CD4-positive, alpha-beta T cell treated with Interleukin-17A for 4 hours (primary cell): ENCODE measurements around the gene PHLPP1.

Source experiments
- DNase-seq: peaks from one replicate; pipeline ENCODE4 v3.0.0-alpha.2; 2020; ENCODE audit warnings: mixed read lengths

Gene PHLPP1

DNA sequence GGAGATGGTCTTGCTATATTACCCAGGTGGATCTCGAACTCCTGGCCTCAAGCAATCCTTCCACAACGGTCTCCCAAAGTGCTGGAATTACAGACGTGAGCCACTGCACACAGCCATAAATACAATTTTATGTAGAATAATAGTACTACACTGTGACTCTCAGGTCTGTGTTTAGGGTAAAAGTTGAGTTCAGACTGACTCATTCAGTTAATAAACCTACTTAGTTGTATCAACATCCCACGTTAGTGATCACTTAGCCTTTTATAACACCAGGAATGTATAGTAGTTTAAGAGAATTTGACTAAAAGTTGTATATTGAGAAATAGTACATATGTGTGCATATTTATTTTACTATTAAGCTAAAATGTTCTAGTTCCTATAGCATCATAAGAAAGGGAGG, 237.5 kb downstream of the PHLPP1 start:
- DNase-seq, result no peak

DNA sequence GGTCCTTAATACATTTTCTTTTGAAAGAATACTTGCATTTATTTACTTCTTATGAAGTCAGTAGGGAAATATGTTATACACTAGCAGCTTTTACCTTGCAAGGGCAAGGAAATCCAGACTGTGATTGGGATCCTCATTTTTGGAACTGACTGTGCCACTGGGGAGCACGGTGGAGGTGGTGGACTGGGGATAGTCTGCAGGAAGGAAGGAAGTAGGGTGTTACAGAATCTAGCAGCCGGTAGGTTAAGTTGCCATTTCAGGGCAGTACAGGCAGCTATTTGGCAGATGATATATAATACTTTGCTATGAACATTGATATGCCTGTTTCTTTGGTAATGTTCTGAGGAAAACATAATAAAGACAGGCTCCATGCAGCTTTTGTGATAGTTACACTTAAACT, 238.3 kb downstream of the PHLPP1 start:
- no peak for DNase-seq

DNA sequence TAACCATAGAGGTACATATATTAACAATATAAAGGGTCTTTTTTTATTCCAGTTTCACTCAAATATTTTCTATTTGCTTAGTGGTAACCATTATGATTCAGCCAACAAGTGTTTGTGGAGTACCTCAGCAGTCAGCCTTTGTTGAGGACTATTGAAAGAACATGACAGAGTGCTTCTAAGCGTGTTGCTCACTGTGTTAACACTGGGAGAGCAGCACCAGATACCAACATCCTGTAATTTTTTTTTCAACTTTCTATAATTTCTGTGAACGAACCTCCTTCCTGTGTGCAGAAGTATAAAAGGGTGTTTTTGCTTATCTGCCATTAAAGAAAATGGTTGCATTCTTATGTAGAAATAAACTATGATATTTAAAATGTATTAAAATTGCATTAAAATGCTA, 239.0 kb downstream of the PHLPP1 start:
- DNase-seq, result no peak

DNA sequence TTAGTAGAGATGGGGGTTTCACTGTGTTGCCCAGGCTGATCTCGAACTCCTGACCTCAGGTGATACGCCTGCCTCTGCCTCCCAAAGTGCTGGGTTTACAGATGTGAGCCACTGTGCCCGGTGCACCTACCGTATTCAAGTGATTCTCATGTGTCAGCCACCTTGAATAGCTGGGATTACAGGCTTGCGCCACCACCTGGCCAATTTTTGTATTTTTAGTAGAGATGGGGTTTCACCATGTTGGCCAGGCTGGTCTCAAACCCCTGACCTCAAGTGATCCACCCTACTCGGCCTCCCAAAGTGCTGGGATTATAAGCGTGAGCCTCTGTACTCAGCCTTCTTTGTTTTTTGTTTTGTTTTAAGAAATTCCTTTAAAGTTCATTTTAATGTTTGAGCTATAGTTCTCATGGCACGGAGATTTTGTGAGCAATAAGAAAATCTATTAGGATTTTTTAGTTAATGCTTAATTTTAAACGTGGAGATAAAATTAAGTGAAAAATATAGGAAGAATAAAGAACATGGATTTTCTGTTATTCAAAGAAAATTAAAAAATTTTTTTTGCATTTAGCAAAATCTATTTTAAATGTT, 242.6 kb downstream of the PHLPP1 start:
- peak; percentile 28 for DNase-seq

DNA sequence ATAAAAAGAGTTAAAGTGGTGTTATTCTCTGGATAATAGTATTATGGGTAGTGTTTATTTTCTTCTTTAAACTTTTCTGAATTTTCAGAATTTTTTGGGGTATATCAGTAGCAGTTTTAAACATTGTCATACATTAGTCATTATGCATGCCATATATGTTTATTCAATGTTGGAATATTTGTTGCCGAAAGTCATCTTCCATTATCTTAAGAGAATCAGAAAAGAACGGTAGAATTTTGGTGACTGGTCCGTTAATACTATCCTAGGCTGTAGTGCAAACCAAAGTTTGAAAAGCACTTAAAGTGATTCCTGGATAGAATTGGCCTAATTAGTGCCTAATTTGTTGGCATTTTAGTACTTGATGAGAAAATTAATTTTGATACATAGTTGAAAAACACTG, 244.1 kb downstream of the PHLPP1 start:
- no peak for DNase-seq

DNA sequence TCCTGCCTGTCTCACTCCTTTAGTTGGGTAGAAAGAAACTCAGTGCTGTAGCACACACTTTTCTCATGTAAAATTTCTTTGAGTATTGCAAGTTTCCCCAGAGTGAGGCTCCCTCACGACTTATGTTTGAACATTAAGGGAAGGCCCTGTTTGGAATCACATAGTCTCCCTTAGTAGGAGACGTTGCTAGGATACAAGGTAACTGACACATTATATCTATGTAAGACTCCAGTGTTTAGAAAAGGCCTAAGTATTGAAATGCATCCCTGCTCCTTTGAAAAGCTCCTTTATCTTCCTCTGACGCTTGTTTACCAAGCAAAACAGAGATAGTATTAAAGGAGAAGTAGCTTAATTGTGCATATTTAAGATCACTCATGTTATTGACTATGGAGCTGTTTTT, 248.2 kb downstream of the PHLPP1 start:
- no peak for DNase-seq

DNA sequence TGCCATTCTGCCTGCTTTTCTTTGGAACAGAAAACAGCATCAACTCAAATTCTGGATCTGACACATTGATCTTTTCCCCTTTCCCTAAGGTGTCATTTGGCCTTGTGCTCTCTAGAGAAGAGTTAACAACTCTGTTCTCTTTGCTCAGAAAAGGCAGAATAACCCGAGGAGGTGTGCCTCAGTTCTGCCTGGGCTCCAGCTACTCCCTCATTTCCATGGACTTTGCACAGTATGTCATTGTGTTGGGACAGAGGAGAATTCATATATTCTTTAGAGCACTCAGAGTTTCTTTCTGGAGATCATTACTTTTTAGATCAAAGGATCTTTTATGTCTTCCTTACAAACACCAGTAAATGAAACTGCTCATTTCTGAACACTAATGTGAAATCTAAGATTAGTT, 249.1 kb downstream of the PHLPP1 start:
- no peak for DNase-seq

DNA sequence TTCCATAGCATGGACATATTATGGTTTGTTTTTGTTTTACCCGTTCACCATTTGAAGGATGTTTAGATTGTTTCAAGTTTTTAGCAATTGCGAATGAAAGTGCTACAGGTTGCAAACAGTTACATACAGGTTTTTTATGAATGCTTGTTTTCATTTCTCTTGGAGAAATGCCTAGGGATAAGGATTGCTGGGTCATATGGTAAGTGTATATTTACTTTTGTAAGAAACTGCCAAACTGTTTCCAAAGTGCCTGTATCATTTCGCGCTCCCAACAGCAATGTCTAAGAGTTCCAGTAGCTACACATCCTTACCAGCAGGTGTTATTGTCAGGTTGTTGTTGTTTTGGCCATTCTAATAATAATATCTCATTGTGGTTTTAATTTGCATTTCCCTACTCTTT, 251.7 kb downstream of the PHLPP1 start:
- no peak for DNase-seq

DNA sequence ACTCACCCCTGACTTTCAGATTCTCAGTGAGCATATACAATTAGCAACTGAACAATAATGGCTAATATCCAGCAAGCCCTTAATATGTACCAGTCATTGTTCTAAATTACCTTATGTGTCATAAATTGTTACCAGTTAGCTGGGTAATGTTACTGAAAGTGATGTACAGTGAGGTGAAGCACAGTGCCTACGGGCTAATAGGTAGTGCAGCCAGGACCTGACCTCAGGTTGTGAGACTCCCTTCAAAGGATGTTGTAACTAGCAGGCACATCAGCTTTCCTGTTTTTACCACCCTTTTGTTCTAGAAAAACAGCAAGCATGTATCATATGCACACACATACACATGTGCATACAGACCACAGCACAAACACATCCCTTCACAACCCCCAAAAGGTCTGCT, 258.3 kb downstream of the PHLPP1 start:
- no peak for DNase-seq

DNA sequence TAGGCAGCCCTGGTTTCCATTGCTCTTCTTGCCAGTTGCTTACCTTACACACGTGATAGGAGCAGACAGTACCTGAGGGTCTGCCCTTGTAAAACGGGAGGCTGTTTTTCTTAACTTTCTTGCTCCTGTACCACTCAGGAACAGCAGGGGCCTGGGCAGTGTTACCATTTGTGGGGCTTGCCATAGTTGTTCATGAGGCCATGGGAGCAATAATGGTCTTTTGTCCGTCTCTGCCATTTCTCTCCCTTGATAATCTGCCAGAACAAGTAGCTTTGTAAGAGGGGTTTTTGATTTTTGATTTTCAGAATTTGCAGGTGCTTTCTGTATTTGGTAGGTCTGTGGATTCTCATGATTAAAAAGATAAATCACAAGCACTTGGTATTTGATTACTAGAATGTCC, 259.0 kb downstream of the PHLPP1 start:
- DNase-seq, result no peak

DNA sequence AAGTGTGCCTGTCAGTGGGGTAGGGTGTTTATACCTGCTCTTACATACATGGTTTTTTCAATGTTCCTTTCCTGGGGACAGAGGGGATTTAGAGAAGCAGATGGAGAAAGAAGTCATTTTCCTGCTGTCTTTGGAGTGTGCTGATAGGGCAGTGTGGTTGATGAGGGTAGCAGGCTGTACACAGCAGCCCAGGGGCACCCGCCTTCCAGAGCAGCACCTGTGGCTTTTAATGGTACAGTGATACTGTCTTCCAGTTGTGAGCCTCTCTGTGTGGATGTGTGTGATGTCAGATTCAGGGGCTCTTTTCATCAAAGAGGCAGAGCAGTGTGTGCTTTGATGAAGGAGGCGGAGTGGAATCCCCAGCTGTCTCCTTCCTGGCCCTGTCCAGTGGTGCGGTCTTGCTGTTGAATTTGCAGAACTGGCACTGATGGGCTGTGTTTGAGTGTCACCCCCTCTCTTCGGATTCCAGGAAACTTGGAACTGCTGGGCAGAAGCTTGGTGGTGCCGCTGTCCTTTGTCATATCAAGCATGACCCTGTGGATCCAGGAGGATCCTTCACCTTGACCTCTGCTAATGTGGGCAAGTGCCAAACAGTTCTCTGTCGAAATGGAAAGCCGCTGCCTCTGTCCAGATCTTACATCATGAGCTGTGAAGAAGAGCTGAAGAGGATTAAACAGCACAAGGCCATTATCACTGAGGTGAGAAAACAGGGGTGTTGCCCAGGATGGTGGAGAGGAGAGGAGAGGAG, 259.8 kb downstream of the PHLPP1 start:
- no peak for DNase-seq

DNA sequence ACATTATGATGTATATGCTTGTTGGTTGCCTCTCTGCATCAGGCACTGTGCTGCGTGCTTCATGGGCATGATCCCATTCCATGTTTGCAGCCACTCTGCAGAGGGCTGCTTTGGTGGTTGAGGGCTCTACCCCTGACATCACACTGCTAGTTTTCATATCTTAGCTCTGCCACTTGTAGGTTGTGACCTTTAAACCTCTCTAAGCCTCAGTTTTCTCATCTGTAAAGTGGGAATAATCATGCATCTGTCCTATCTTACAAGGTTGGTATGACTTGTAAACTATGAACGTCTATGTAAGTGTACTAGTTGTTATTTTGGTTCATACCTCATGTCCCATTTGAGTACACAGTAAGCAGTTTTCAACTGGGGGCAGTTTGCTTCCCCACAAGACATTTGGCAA, 260.4 kb downstream of the PHLPP1 start:
- DNase-seq, result no peak

DNA sequence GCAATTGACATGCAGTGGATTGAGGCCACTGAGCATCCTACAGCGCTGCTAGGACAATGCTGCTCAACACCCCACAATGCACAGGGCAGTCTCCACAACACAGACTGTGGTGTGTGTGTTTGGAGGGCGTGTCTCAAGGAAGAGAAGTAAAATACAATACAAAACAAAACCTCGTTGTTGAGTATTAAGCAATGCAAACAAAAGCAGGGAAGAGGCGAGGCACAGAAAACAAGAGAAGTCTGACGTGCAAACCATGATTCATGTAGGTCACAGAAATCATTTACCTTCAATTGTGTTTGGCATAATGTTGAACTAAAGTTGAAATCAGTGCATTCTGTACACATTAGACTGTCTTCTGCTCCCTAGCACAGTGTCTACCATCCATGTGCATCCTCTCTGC, 260.9 kb downstream of the PHLPP1 start:
- no peak for DNase-seq

DNA sequence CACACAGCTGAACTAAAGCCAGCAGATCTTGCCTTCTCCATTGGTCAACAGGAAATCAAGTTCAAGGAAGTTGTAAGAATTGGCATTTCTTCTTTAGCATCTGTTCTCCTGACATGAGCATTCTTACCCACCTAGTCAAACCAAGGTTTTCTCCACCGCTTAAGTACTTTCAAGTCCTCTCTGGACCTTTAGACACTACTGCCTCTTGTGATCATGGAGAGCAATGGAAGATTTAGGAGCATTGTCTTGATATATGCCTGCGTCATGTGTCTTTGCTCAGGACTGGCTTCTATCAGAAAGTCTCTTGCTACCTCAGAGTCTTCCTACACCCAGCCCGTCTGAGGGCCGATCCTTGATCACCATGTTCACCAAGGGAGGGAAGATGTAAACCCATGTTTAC, 262.2 kb downstream of the PHLPP1 start:
- DNase-seq, result no peak

DNA sequence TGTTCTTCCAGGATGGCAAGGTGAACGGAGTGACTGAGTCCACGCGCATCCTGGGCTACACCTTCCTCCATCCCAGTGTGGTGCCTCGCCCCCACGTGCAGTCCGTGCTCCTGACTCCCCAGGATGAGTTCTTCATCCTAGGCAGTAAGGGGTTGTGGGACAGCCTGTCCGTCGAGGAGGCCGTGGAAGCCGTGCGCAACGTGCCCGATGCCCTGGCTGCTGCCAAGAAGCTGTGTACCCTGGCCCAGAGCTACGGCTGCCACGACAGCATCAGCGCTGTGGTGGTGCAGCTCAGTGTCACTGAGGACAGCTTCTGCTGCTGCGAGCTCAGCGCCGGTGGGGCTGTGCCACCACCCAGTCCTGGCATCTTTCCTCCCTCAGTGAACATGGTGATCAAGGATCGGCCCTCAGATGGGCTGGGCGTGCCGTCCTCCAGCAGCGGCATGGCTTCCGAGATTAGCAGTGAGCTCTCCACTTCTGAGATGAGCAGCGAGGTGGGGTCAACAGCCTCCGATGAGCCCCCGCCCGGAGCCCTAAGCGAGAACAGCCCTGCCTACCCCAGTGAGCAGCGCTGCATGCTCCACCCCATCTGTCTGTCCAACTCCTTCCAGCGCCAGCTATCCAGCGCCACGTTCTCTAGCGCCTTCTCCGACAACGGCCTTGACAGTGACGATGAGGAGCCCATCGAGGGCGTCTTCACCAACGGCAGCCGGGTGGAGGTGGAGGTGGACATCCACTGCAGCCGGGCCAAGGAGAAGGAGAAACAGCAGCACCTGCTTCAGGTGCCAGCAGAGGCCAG, 263.1 kb downstream of the PHLPP1 start:
- no peak for DNase-seq

DNA sequence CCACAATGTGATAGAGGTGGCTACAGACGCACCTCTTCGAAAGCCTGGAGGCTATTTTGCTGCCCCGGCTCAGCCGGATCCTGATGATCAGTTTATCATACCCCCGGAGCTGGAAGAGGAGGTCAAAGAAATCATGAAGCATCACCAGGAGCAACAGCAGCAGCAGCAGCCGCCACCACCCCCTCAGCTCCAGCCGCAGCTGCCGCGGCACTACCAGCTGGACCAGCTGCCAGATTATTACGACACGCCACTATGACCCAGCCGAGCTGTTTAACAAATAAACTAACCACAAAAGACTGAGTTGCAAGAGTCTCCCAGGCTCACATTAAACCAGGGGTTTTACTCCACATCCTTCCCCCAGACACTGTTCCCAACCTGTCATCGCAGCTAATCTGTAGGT, 263.8 kb downstream of the PHLPP1 start:
- DNase-seq, result no peak

DNA sequence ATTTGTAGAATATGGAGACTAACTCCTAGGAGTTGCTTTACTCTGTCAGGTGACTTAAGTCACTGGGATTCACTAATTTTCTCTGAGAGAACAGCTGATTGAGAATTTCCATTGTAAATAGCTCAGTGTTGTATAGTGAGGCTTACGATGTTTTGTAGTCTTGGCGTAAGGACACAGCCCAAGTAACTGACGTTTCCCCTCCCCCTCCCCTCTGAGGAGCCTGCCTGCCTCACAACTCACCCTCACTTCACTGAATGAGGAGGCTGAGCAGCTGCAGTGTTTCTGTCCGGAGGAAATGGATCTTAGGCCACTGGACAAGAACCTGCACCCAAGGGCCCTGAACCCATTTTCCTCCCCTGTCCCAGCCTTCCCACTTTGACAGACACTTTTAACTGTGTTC, 264.6 kb downstream of the PHLPP1 start:
- no peak for DNase-seq

DNA sequence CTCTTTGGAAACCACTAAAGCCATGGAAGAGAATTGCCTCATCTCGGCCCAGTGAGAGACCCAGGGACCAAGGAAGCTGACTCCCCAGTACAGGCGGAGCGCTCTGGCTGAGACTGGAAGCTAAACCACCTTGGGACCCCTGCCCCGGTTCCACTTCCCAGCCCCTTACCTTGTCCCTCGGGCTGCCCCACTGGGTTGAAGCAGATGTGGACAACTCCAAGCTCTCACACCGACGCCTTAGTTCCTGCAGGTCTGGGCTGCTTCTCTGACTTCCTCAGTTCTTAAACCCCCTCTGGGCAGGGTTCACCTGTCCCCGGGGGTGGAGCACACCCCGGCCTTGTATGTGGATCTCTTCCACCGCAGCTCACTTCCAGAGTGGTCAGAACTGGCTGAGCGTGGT, 266.2 kb downstream of the PHLPP1 start:
- no peak for DNase-seq

DNA sequence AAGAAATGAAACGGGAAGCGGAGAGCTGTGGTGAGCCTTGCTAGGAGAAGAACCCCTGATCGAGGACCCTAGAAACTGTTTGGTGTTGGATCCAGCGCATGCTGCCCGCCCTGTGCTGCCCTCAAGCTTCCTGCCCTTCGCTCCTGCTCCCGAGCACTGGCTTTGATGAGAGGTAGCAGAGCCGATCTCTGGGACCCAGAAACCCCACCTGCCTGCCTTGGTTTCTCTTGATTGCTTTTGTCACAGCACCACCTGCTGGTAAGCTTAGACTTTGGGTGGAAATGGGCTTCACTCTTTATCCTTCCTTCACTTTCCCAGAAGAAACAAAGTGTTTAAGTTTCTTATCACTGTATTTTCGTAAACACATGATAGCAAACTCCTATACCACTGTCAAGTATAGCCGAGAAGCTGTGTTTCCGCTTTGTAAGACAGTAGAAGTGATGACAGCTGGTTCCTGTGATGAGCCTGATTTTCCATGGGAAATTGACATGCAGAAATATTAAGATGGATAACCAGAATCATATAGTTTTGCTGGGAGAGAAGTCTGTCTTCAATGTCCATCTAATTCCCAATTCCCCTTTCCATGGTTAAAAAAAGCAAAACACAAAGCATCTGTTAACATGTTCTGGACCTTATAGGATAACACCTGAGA, 267.4 kb downstream of the PHLPP1 start:
- DNase-seq, result peak; percentile 71

DNA sequence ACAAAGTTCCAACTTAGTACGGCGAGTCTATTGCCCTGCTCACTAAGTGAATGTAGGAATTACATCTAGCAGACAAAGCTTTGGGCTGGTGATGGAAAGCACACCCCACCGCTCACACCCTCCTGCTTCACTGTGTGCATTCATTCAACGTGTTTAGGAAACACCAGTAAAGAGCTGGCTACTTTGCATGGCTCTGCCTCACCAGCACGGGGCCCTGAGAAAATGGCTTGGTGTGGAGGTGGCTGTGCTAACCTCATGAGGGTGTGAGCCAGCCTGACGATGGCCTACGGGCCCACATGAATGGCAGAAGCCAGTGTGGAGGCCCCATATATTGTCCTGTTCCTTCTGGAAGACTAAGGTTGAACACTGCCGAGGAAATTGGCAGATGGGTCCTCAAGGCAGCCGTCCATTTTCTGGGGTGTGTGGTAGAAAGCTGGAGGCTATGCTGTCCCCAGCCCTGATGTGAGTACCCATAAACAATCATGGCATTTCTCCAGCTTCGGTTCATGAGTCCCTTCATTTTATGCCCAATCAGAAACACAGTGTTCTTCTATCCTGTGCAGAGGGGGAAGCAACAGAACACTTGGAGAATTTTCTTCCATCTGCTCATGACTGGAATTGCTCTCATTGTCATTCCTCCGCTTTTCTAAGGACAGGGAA, 269.4 kb downstream of the PHLPP1 start:
- DNase-seq, result no peak

DNA sequence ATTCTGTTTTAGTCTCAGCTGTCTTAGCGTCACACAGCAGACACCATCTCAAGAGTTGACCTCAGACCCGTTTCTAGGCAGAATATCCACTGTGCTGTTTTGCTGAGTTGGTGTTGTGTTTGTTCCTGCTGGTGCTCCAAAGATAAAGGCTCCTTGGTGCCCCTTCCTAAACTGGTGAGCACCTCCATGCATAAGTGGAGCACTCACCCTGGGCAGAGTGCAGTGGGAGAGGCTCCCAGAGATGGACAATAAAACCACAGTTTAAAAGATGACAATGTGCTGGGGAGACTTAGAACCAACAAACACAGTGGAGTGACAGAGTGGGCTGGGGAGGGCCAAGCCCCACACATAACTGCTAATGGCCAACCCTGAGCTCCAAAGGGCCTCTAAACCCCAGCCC, 271.1 kb downstream of the PHLPP1 start:
- no peak for DNase-seq

DNA sequence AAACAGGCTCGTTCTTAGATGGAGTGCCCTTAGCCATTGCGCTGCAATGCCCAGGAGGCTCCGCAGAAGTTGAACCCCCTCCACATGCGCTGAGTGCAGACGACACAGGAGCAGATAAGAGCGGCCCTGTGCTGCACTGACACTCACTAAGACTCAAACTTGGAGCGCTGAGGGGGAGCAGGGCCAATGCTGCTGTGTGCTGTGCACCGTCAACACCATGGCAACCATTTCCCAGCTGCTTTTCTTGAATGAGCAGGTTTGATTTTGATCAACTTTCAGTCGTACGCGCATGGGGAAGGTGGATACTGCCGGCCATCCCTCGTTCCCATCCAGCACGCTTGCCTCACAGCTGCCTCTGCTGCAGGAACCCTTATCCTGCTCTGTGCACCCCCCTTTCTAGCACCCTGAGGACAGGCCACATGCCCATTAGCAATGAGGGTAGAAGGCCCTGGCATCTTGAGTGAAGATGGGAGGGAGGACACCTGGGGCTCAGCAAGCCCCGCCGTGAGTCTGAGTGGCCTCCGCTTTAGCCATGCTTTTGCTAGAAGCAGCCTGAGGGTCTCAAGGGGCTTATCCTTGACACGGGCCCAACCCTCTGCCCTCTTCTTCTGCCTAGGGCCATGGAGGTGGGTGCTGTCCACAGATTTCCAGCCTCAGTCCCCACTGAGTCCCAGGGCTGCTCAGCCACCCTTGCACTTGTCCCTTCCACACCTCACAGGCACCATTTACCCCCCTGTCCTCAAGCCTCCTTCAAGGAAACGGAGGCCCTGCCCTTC, 271.9 kb downstream of the PHLPP1 start:
- DNase-seq, result no peak
